HEK293T (cell line): ENCODE results near the gene PTGER4.

ENCODE experiments used
- ARNT ChIP-seq: fragments of 450-650 bp; IDR thresholded peaks from 2 replicates; pipeline ENCODE4 v1.6.1; 2017; ENCODE audit warnings: mild to moderate bottlenecking
- BHLHE40 ChIP-seq: fragments of 450-650 bp; IDR thresholded peaks from 2 replicates; pipeline ENCODE4 v1.6.1; 2016; ENCODE audit warnings: mild to moderate bottlenecking, moderate library complexity, borderline replicate concordance
- ELF4 ChIP-seq: fragments of 450-650 bp; IDR thresholded peaks from 2 replicates; pipeline ENCODE4 v1.6.1; 2017; ENCODE audit warnings: antibody characterized with exemption
- FOXA1 ChIP-seq: fragments of 450-650 bp; IDR thresholded peaks from 2 replicates; pipeline ENCODE4 v1.6.1; 2016; ENCODE audit warnings: mild to moderate bottlenecking
- FOXK2 ChIP-seq: fragments of 450-650 bp; IDR thresholded peaks from 2 replicates; pipeline ENCODE4 v1.6.1; 2016; ENCODE audit warnings: mild to moderate bottlenecking
- FOXM1 ChIP-seq: fragments of 450-650 bp; IDR thresholded peaks from 2 replicates; pipeline ENCODE4 v1.6.1; 2017; ENCODE audit warnings: mild to moderate bottlenecking, borderline replicate concordance
- HDGF ChIP-seq: fragments of 450-650 bp; IDR thresholded peaks from 2 replicates; pipeline ENCODE4 v1.6.1; 2017; ENCODE audit warnings: antibody characterized with exemption, borderline replicate concordance
- L3MBTL2 ChIP-seq: fragments of 450-650 bp; conservative IDR thresholded peaks from 2 replicates; pipeline ENCODE4 v1.6.1; 2016; ENCODE audit warnings: mild to moderate bottlenecking
- NFRKB ChIP-seq: fragments of 450-650 bp; IDR thresholded peaks from 2 replicates; pipeline ENCODE4 v1.6.1; 2016; ENCODE audit warnings: mild to moderate bottlenecking, moderate library complexity
- PKNOX1 ChIP-seq: fragments of 450-650 bp; IDR thresholded peaks from 2 replicates; pipeline ENCODE4 v1.6.1; 2016
- SP1 ChIP-seq: fragments of 450-650 bp; IDR thresholded peaks from 2 replicates; pipeline ENCODE4 v1.6.1; 2017
- TARDBP ChIP-seq: fragments of 450-650 bp; IDR thresholded peaks from 2 replicates; pipeline ENCODE4 v1.6.1; 2016

GRCh38 chr5:40652441-40653220 lies 27.1 kb upstream of the PTGER4 start:
- TF ChIP-seq SP1: no peak
- no peak for TF ChIP-seq HDGF
- no peak for TF ChIP-seq TARDBP
- TF ChIP-seq FOXA1: no peak
- no peak for TF ChIP-seq ARNT
- TF ChIP-seq ELF4: no peak
- no peak for TF ChIP-seq BHLHE40
- TF ChIP-seq FOXM1: no peak
- no peak for TF ChIP-seq L3MBTL2
- TF ChIP-seq NFRKB: no peak
- TF ChIP-seq FOXK2: no peak
- TF ChIP-seq PKNOX1: no peak
